HG03558 (cell line): ENCODE measurements around the gene FAM171A2.
"Not testable (repeated sequence)": the region's sequence is repeated elsewhere in the genome, so short reads cannot be mapped to it uniquely, and the experiment has no call there.

Experiments
- ATAC-seq: cut with Tn5 transposase; IDR thresholded peaks from one replicate; pipeline ENCODE4 v1.9.1; 2021; ENCODE audit warnings: moderate number of reproducible peaks; ENCODE audit not compliant: unreplicated experiment; ENCODE audit errors: extremely low read depth

FAM171A2 gene

DNA sequence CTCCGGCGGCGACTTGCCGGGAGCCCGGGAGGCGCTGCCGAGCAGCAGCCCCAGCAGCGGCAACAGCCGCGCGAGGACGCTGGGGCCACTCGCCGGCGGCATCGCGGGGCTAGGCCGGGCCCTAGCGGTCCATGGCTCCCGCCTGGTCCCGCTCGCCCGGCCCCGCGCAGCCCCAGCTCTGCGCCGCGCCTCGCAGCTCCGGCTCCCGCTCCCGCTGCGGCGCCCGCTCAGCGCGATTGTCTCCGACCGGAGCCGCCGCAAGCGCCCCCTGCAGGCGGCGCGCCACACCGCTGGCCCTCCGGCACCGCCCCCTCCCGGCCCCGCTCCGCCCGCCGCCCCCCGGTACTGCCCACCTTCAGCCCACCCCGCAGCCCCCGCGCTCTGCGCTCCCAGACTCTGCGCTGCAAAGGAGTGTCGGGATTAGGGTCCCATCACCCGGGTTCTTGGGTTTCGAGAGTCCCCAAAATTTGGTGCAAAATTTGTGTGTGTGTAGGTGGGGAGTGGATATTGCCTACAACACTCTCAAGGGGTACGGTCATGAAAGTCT lies at the start of gene FAM171A2:
Gene FAM171A2 (minus strand): TSS at position 241 of the 547 bp plus-strand sequence. CDS start 139 bp downstream, at position 102.
- ATAC-seq, result no peak

DNA sequence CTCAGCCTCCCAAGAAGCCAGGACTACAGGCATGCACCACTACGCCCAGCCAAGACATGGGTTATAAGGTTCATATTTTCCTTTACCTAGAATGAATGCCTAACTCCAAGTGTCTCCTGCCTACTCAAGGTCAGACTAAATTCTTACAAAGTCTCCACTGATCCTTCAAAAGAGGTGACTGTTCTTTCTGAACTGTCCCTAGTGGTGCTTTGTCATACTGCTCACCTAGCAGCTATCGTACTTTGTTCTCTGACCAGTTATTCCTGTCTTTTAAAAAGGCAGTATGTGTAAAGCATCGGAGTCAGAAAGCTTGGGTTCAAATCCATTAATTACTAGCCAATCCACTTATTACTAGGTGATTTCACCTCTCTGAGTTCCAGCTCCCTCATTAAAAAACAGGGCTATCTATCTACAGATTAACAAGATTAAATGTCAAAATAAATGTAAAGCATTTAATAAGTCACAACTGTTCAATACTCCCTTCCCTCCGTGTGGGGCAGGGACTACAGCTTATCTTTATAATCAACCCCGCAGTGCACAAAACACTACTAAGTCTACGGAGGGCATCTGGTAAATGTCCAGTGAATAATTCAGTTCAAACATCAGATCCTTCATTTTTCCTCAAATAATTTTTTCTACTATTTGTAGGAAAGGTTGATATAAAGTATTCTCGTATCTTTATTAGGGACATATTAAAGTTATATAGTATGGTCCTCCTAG lies 45.8 kb upstream of the FAM171A2 start:
- ATAC-seq, result no peak

GRCh38 chr17:44408786-44409185 lies 45.1 kb upstream of the FAM171A2 start:
- no peak for ATAC-seq

GRCh38 chr17:44402564-44403172 lies 39.0 kb upstream of the FAM171A2 start:
- ATAC-seq, result no peak

DNA sequence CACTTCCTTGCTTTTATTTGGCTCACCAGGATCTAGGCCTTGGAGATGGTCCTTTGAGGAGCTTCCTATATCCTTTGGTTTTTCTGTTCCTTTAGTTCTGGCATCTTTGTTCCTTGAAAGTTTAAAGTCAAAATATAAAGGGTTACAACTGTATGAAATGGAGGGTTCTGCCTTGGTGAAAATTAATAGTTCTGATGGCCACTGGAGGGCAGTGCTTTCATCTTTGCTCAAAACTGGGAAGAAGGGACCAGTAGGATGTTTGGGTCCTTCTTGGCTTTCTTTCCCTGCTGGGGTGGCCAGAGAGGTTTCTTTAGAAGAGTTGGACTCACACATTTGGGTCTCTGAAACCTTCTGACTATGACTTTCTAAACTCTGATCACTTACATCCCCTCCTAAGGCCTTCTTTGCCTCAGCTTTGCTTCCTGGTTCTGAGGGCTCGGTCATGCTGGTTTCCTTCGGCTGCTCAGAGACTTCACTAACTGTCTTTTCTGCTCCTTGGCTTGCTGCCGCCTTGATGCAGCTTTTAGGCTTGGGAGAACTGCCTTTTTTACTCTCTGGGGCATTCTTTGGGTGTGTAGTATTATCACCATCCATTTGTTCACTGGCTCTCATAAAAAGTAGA lies 36.7 kb upstream of the FAM171A2 start:
- no peak for ATAC-seq

DNA sequence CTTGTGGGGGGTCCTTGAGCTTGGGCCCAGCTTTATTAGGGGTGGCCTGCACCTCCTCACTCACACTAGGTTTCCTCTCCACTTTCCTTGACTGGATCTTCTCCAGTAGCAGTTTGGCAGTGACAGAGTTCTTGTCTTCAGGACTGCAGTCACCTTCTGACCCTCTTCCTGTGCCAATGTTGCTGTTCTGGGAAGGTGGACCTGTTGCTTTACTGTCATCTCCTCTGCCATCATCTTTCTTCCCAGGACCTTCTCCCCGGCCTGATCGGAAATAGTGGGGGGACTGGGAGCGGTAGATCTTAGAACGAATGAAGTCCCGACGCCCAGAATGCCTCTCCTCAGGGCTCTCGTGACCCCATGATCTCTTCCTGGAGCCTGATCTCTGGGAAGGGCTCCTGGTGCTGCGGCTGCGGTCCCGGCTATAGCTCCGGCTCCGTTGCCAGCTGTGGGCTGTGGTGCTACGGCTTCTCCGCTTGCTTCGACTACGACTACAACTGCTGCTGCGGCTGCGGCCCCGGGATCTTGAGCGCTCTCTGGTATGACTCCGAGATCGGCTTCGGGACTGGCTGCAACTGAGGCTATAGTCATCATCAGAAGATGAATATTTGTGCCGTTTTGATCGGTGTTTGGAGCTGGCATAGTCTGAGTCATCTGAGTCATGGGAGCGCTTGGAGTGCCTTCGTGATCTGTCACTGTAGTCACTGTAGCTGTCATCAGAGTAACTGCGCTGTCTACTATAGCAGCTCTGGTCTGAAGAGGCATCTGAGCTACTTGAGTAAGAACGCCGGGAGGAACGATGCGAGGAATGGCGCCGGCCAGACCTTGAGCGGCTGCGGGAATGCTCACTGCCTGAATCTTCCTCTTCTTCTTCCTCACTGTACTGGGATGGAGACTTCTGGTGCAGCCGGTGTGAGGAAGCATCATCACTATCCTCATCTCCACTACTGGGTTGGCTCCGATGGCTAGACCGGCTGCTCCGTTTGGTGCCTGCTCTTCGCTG lies 35.3 kb upstream of the FAM171A2 start:
- no peak for ATAC-seq

DNA sequence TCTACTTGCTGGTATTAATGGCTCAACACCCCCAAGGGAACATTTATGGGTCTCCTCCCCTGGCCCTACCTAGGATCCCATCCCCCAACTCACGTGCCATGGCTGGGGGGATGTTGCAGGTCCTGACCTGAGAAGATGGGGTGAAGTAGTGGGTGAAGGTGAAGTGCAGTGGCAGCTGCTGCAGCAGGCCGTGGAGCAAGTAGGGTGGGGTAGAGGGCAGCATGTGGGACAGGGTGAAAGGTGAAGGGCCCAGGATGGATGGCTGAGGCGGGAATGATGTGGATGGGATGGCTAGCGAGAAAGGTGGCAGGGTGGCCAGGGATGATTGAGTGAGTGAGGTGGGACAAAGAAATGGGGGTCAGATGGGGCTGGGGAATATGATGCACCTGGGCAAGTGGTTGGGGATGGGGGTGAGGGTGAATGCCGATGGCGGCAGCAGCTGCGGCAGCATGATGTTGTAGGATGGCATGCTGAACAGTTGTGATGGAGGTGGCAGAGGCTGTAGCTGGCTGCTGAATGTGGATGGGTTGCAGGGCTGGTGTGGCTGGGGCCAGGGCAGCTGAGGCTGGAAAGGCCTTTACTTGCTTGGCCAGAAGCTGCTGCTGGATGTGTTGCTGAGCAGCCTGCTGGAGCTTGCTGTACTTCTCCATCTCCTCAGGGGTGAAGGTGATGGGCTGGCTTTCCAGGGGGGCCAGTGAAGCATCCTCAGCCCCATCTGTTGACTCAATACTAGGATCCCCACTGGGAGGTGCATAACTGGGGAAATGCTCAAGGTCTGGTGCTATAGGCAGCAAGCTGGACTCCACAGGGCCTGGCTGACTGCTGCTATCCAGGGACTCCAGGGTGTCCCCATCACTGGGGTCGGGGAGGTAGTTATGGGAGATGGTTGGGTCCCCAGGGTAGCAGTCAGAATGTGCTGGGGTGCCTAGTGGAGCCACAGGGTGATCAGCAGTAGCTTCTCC lies 34.1 kb upstream of the FAM171A2 start:
- ATAC-seq, result no peak

- no peak for ATAC-seq
Measured at GRCh38 chr17:44396946-44397345, 33.3 kb upstream of the FAM171A2 start.

- ATAC-seq, result no peak
Measured at GRCh38 chr17:44394833-44395232, 31.2 kb upstream of the FAM171A2 start.

- not testable (repeated sequence) for ATAC-seq
Measured at GRCh38 chr17:44394112-44394511, 30.5 kb upstream of the FAM171A2 start.

- ATAC-seq, result no peak
Measured at GRCh38 chr17:44390250-44390870, 26.7 kb upstream of the FAM171A2 start.

- no peak for ATAC-seq
Measured at GRCh38 chr17:44389723-44390202, 26.1 kb upstream of the FAM171A2 start.

DNA sequence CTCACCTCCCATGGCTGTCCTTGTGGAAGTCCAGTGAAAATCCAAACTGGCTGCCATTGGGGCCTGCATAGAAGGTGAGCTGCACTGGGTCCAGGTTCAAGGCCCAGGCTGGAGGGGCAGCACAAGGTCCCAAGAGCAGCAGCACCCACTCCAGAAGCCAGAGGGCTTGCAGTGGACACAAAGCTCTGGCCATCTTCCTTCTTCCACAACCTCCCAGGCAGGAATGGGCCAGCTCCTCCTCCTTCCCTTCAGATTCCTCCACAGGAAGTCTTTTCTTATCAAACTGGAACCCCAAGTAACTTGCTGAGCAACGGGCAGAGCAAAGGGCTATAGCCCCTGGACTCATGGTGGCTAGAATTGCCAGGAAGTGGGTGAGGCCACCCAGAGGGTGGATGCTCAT lies 25.6 kb upstream of the FAM171A2 start, which contains the start of gene ITGA2B:
Gene ITGA2B (minus strand): TSS at position 369 of the 400 bp plus-strand sequence. CDS start 176 bp downstream, at position 193.
- no peak for ATAC-seq

DNA sequence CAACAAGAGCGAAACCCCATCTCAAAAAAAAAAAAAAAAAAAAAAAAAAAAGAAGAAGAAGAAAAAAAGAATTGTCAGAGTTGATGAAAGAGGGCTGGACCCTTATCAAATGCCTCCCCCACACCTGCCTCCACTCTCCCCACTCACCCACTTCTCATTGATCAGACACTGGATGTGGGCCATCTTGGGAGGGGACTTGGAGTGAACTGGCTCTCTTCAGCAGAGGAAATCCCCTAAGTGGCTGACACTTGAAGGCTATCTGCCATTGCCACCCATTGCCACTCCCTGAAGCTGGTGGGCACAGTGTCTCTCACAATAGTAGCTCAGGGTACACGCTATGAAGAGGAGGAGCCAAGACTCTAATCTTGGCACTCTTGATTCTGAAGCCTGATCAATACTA lies 24.2 kb upstream of the FAM171A2 start:
- no peak for ATAC-seq

DNA sequence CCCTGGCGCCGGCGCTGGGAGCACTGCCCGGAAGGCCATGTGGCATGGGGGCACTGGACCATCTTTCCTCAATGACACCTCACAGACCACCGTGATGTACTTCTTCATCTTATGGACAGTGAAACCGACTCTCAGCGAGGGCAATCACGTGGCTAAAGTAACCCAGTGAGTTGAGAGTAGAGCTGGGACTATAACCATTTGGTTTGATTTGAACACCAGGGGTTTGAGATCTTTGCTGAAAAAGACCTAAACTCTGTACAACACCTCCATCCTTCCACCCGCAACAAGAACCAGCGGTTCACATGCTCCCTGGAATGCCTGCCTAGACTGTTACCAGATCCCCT lies 22.5 kb upstream of the FAM171A2 start:
- no peak for ATAC-seq

DNA sequence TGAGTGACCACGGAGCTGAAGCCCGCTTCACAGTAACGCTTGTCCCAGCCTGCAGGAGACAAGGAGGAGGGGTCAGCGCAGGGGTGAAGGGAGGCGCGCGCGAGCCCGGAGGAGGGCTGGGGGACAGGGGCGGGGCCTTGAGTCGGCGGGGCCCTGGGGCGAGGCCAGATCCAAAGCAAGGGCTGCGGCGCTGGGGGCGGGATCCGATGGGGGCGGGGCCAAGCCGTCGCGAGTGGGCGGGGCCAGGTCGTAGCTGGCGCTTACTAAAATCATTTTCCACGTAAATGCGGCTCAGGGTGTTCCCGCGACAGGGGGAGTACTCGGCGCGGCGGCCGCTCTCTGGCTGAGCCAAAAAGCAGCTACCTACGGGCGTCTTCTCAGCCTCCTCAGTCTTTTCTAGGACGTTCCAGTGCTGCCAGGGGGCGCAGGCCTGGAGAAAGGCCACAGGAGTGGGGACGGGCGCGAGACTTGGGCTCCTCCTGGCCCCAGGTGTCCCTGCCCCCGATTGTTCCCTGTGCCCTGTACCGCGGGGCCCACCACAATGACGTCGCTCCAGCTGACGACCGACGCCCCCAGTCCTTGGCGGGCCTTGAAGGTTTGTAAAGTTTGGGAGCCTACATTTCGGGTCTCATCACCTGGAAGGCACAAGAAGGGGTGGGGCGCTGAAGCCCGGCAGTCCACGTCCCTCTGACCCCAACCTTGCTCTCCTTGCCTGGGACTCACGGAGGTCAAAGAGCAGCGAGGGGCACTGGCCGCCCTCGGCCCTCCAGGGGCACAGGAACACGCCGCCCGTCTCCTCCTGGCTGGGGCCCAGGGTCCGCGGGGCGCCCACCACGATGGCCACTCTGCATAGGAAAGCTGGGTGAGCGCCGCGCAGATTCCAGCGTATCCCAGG lies 21.9 kb upstream of the FAM171A2 start:
- no peak for ATAC-seq

DNA sequence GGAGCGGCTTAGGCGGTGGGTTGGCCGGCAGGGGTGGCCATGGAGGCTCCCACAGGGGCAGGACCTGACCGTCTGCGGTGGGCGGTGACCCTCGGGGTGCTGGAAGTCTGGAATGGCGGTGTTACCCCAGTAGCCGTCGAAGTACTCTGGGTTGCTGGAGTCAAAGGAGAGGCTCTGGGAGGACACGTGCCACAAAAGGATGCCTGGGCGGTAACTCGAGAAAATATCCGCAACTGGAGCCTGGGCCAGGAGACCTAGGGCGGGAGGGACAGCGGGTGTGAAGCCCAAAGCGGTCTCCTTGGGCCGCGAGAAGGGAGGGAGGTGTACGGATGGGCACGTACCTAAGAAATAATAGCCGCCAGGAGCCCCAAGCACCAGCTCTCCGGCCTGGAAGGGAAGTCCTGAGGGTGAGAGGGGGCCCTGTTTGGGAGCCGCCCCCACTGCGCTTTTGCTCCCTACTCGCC lies 21.2 kb upstream of the FAM171A2 start:
- ATAC-seq, result no peak
